ACC112 (cell line): ENCODE results near the gene ALPK3.

ENCODE experiments used
- H2AFZ ChIP-seq: fragments of 200-600 bp; sonication (generic); one replicate; pipeline ENCODE4 v1.6.0; 2017; ENCODE audit warnings: antibody characterized with exemption, low read length; ENCODE audit not compliant: unreplicated experiment
- H3K27ac ChIP-seq: fragments of 200-600 bp; sonication (generic); 2 replicates; pipeline ENCODE4 v1.5.1; 2014; ENCODE audit warnings: low read depth, mild to moderate bottlenecking, antibody characterized with exemption, low read length, moderate library complexity
- H3K27me3 ChIP-seq: fragments of 200-600 bp; sonication (generic); 2 replicates; pipeline ENCODE4 v1.6.1; 2014; ENCODE audit warnings: mild to moderate bottlenecking, antibody characterized with exemption, low read length, moderate library complexity, mixed read lengths; ENCODE audit not compliant: insufficient read depth
- H3K36me3 ChIP-seq: fragments of 200-600 bp; sonication (generic); 2 replicates; pipeline ENCODE4 v1.6.1; 2016; ENCODE audit warnings: mild to moderate bottlenecking, antibody characterized with exemption, low read length, moderate library complexity, mixed read lengths; ENCODE audit not compliant: insufficient read depth
- H3K4me1 ChIP-seq: fragments of 200-600 bp; sonication (generic); one replicate; pipeline ENCODE4 v1.6.1; 2016; ENCODE audit warnings: low read length, mixed read lengths; ENCODE audit not compliant: insufficient read depth, unreplicated experiment, control insufficient read depth
- H3K4me3 ChIP-seq: fragments of 200-600 bp; sonication (generic); 2 replicates; pipeline ENCODE4 v1.5.1; 2014; ENCODE audit warnings: mild to moderate bottlenecking, low read depth, low read length
- H3K79me2 ChIP-seq: fragments of 200-600 bp; sonication (generic); one replicate; pipeline ENCODE4 v1.6.0; 2016; ENCODE audit warnings: low read length; ENCODE audit not compliant: control insufficient read depth, unreplicated experiment, insufficient read depth

Gene ALPK3

GRCh38 chr15:84784262-84784661 is 32.9 kb upstream of the ALPK3 start:
- Histone ChIP-seq H3K27ac (no peak overlapping the region), H3K4me1 (no peaks in the 10 kb centered on the region), H3K4me3 (no peak overlapping the region), H3K27me3 (no peaks in the 10 kb centered on the region), H3K36me3 (peaks cover 11% of the 10 kb centered on the region; the same call in 1 of the 2 replicates), H2AFZ (no peak overlapping the region), H3K79me2 (peaks cover 42% of the 10 kb centered on the region)

DNA sequence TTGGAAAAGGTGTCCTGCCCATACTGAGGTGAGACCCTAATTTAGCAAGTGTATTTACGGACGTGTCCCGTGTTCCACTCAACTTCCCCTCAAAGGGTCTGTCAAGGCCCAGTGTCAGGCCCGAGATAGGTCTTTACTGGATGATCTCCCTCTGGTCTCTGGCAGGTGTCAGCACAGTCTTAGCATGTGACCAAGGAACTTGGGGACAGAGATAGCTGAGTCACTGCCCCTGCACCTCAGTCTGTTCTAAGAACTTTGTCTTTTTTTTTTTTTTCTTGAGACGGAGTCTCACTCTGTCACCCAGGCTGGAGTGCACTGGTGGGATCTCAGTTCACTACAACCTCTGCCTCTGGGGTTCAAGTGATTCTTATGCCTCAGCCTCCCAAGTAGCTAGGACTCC is 32.1 kb upstream of the ALPK3 start:
- peaks cover 50% of the 10 kb centered on the region for H3K79me2 ChIP-seq
- H3K4me1 ChIP-seq = no peaks in the 10 kb centered on the region
- H3K27ac ChIP-seq = no peak overlapping the region
- no peak overlapping the region for H2AFZ ChIP-seq
- no peaks in the 10 kb centered on the region for H3K27me3 ChIP-seq
- peaks cover 11% of the 10 kb centered on the region; the same call in 1 of the 2 replicates for H3K36me3 ChIP-seq
- H3K4me3 ChIP-seq = no peak overlapping the region

DNA sequence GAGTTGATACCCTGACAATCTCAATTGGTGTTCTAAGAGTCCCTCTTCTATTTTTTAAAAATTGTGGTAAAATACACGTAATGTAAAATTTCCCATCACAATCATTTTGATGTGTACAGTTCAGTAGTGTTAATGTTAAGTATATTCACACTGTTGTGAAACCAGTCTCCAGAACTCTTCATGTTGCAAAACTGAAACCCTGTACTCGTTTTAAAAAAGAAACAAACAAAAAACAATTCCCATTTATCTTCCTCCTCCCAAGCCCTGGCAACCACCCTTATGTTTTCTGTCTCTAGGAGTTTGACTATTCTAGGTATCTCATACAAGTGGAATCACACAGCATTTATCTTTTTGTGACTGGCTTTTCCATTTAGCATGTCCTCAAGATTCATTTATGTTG is 28.7 kb upstream of the ALPK3 start:
- H3K4me3 ChIP-seq = no peak overlapping the region
- H2AFZ ChIP-seq = no peak overlapping the region
- peaks cover 42% of the 10 kb centered on the region for H3K79me2 ChIP-seq
- no peaks in the 10 kb centered on the region for H3K27me3 ChIP-seq
- peaks cover 5% of the 10 kb centered on the region for H3K4me1 ChIP-seq
- H3K36me3 ChIP-seq = peaks cover 13% of the 10 kb centered on the region
- H3K27ac ChIP-seq = no peak overlapping the region

DNA sequence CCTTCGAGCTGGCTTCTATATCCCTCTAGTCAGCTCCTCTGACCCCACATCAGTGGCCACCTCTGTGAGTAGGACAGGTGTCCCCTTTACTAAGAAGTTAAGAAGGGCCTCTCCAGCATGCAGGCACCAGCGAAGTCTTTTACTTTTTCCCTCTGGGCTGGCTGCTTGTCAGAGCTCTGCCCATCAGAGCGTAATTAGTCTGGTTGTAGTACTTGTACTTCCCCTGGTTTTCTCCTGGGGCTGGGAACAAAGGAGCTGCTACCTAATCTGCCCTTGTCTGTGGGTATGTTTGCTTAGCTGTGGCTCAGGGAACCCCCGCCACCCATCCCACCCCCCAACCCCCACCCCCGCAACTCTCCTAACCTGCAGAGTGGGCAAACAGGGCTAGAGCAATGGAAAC is 27.4 kb upstream of the ALPK3 start:
- H2AFZ ChIP-seq = no peak overlapping the region
- H3K27me3 ChIP-seq = no peaks in the 10 kb centered on the region
- H3K79me2 ChIP-seq = peaks cover 47% of the 10 kb centered on the region
- peaks cover 5% of the 10 kb centered on the region for H3K4me1 ChIP-seq
- no peak overlapping the region for H3K27ac ChIP-seq
- H3K4me3 ChIP-seq = no peak overlapping the region
- H3K36me3 ChIP-seq = peaks cover 11% of the 10 kb centered on the region

- H3K79me2 ChIP-seq = peaks cover 50% of the 10 kb centered on the region
Measured at GRCh38 chr15:84790676-84791075, 26.5 kb upstream of the ALPK3 start.

DNA sequence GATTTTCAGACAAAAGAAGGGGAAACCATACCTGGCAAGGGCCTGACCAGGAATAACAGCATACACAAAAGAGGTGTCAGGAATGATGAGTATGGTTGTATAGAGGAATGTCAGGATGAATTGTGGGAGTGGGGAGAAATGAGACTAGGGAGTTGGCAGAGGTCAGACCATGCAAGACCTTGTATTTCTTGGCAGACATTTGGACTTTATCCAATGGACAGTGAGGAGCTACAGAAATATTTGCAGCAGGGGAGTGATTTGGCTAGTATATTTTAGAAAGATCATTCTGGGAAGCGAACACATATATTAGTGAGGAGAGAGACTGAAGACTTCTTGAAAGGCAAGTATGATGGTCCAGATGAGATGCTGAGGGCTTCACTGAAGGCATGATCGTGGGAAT is 25.4 kb upstream of the ALPK3 start:
- H3K36me3 ChIP-seq = peaks cover 16% of the 10 kb centered on the region

More at GRCh38 chr15:84790676-84791075, 26.5 kb upstream of the ALPK3 start:
- Histone ChIP-seq H3K4me1 (peaks cover 5% of the 10 kb centered on the region), H2AFZ (no peak overlapping the region), H3K27me3 (no peaks in the 10 kb centered on the region), H3K27ac (no peak overlapping the region), H3K4me3 (no peak overlapping the region), H3K36me3 (peaks cover 16% of the 10 kb centered on the region)

DNA sequence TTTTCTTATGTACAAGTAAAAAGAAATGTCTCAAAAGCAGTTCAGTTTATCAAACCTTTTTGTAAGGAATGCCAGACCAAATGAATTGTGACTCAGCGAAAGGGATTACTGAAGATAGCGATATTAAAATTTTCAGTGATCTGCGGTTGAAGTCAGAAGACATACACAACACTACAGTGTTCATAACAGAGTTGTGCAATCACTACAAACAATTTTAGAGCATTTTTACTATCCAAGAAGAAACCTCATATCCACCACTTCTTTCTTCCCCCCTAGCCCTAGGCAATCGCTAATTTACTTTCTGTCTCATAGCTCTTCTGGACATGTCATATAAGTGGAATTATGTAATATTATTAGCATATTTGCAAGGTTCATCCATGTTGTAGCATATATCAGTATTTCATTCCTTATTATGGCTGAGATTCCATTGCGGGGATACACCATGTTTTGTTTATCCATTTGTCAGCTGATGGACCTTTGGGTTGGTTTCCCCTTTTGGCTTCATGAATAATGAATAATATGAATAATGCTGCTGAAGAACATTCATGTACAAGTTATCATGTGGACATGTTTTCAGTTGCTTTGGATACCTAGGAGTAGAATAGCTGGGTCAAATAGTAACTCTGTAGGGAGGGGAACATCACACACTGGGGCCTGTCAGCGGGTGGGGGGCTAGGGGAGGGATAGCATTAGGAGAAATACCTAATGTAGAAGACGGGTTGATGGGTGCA is 23.6 kb upstream of the ALPK3 start:
- Histone ChIP-seq H3K27ac (no peak overlapping the region), H3K27me3 (no peaks in the 10 kb centered on the region), H2AFZ (no peak overlapping the region), H3K36me3 (peaks cover 20% of the 10 kb centered on the region), H3K4me1 (peaks cover 14% of the 10 kb centered on the region), H3K79me2 (peaks cover 31% of the 10 kb centered on the region), H3K4me3 (no peak overlapping the region)

More for the DNA sequence above, 25.4 kb upstream of the ALPK3 start:
- Histone ChIP-seq H3K27ac (no peak overlapping the region), H3K4me1 (peaks cover 5% of the 10 kb centered on the region), H3K79me2 (peaks cover 41% of the 10 kb centered on the region), H3K27me3 (no peaks in the 10 kb centered on the region), H2AFZ (no peak overlapping the region), H3K4me3 (no peak overlapping the region)

DNA sequence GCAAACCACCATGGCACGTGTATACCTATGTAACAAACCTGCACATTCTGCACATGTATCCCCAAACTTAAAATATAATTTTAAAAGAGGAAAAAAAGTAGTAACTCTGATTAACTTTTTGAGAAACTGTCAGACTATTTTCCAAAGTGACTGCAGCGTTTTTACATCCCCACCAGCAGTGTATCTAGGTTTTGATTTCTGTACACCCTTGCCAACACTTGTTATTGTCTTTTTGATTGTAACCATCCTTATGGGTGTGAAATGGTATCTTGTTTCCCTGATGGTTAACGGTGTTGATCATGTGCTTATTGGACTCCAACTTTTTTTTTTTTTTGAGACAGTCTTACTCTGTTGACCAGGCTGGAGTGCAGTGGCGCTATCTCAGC is 23.0 kb upstream of the ALPK3 start:
- Histone ChIP-seq H3K79me2 (peaks cover 27% of the 10 kb centered on the region), H3K4me1 (peaks cover 14% of the 10 kb centered on the region), H3K27me3 (no peaks in the 10 kb centered on the region), H2AFZ (no peak overlapping the region), H3K27ac (no peak overlapping the region), H3K4me3 (no peak overlapping the region), H3K36me3 (peaks cover 20% of the 10 kb centered on the region)

- Histone ChIP-seq H3K27ac (no peak overlapping the region; the same call in 1 of the 2 replicates), H3K36me3 (peaks cover 20% of the 10 kb centered on the region), H2AFZ (no peak overlapping the region), H3K79me2 (peaks cover 17% of the 10 kb centered on the region), H3K4me1 (peaks cover 14% of the 10 kb centered on the region), H3K27me3 (no peaks in the 10 kb centered on the region), H3K4me3 (no peak overlapping the region)
Measured at GRCh38 chr15:84795186-84795585, 22.0 kb upstream of the ALPK3 start.

DNA sequence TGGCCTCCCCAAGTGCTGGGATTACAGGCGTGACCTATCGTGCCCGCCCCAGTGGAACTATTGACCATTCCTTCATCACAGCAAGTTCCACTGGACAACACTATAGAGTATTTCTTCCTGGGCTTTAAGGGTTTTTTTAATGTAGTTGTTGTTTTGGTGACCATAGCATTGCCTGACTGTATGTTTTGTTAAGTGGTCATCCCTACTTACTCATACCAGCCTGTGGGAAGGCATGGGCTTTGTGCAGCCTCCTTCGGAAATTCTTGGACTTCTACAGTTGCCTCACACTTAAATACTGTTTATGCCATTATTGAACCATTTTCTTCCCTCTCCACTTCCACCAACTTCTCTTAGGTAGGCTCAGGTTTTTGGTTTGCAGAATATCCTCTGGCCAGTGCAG is 19.9 kb upstream of the ALPK3 start:
- Histone ChIP-seq H3K79me2 (peaks cover 15% of the 10 kb centered on the region), H3K4me1 (peaks cover 9% of the 10 kb centered on the region), H3K36me3 (peaks cover 18% of the 10 kb centered on the region), H3K4me3 (no peak overlapping the region), H3K27me3 (no peaks in the 10 kb centered on the region), H3K27ac (peak overlapping the region; percentile 79), H2AFZ (no peak overlapping the region)

DNA sequence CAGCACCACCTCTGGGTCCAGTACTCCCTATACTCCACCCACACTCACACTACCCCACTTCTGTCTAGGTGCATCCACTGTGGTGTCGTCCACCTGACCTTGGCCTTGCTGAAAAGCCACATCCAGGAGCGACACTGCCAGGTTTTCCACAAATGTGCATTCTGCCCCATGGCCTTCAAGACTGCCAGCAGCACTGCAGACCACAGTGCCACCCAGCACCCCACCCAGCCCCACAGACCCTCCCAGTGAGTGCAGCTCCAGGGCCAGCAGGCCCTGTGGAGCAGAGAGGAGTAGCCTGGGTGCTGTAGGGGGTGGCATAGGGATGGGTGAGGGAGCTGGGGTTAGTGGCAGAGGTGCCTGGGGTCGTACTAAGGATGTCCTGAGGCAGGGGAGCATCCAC is 19.4 kb upstream of the ALPK3 start:
- no peak overlapping the region for H2AFZ ChIP-seq
- peaks cover 9% of the 10 kb centered on the region for H3K4me1 ChIP-seq
- no peak overlapping the region for H3K4me3 ChIP-seq
- H3K79me2 ChIP-seq = peaks cover 15% of the 10 kb centered on the region
- H3K27me3 ChIP-seq = no peaks in the 10 kb centered on the region
- peak overlapping the region; percentile 79 for H3K27ac ChIP-seq
- H3K36me3 ChIP-seq = peaks cover 15% of the 10 kb centered on the region
